ENCODE data around the gene PDE2A. TPM values are rescaled to one million over a fixed set of nuclear protein-coding genes. Genes with fewer than 3 reads are reported as not detected.
"Not testable (repeated sequence)": the region's sequence is repeated elsewhere in the genome, so short reads cannot be mapped to it uniquely, and the experiment has no call there.

Gene PDE2A
- total and polyA plus RNA-seq, 5 donors: 32.1 to 43.9 (median 37.1) TPM

DNA sequence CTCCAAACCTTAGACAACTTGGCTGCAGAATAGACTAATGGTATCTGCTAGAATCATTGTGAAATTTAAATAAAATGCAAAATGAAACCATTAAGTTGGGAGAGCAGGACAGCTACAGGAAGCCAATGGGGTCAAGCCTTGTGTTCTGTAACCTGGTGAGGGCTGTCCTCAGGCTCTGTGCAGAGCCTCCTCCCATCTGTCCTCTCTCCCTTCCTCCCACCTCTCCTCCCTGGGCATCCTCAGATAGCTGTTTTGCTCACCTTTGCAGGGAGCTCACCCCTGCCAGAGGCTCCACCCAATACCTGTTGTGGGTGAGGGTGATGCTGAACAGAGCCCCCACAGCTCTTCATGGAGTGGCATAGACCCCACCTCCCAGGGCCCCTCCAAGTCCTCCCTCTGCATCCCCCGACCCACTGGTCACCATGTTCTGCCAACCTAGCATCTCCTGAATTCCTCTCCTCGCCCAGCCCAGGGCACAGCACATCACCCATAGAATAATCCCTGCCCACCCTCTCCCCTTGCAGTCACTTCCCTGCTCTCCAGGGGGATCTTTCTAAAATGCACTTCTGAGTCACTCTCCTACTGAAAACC, 100.3 kb downstream of the PDE2A start:
- intact Hi-C loops (cut with DNase I): loop anchor here in 3 of 4 donors (5.0 to 10.0 kb wide), 2 partner anchors 89 to 92 kb away; no protein-coding TSS in a partner anchor
- ATAC-seq: no peak
- Histone ChIP-seq H3K4me1 (ENCODE audit: control insufficient read depth, insufficient read depth, low read length) (no peaks in the 10 kb centered on the region), H3K27ac (ENCODE audit: low read length) (no peak overlapping the region), H3K4me3 (ENCODE audit: low read length) (no peak overlapping the region), H3K27me3 (ENCODE audit: control insufficient read depth, insufficient read depth) (no peaks in the 10 kb centered on the region), H3K9me3 (ENCODE audit: control insufficient read depth, low read length) (no peaks in the 10 kb centered on the region)
- no peak for DNase-seq
- WGBS: 89% methylated on average over 2 of the region's 2 CpGs

DNA sequence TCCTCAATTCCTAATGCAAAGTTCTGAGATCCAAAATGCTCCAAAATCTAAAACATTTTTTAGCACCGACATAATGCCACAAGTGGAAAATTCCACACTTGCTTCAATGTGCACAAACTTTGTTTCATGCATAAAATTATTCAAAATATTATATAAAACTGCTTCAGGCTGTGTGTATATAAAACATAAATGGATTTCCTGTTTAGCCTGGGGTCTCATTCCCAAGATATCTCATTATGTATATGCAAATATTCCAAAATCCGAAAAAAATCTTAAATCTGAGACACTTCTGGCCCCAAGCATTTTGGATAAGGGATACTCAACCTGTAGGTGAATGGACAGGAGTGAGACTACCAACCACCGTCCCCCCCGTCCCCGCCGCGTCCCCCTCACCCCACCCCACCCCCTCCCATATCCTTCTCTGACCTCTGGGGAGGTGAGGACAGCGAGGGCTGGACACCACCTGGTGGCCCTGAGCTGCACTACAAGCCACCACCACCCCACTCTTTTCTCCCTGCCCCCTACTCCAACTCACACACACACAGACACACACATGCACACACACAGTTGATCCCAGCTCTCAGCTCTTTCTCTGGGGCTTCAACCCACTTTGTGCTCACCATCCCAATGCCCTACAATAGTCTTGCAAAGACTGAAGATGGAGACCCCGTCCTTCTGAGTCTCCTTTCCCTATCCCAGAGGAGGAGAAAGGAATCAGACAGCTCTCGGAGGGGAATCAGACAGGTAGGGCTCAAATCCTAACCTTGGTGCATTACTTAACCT, 101.0 kb downstream of the PDE2A start:
- intact Hi-C loops (cut with DNase I): loop anchor here in 3 of 4 donors (5.0 to 10.0 kb wide), 2 partner anchors 88 to 91 kb away; no protein-coding TSS in a partner anchor
- no peaks in the 10 kb centered on the region for H3K4me1 ChIP-seq (ENCODE audit: control insufficient read depth, insufficient read depth, low read length)
- H3K9me3 ChIP-seq (ENCODE audit: control insufficient read depth, low read length): no peaks in the 10 kb centered on the region
- H3K27me3 ChIP-seq (ENCODE audit: control insufficient read depth, insufficient read depth): no peaks in the 10 kb centered on the region
- ATAC-seq (peak; percentile 36 to 73), DNase-seq (peak in 2 of 3 donors; percentile 31 to 71)
- H3K27ac ChIP-seq (ENCODE audit: low read length): no peak overlapping the region
- WGBS: 28% methylated on average over 10 of the region's 10 CpGs
- no peak overlapping the region for H3K4me3 ChIP-seq (ENCODE audit: low read length)

DNA sequence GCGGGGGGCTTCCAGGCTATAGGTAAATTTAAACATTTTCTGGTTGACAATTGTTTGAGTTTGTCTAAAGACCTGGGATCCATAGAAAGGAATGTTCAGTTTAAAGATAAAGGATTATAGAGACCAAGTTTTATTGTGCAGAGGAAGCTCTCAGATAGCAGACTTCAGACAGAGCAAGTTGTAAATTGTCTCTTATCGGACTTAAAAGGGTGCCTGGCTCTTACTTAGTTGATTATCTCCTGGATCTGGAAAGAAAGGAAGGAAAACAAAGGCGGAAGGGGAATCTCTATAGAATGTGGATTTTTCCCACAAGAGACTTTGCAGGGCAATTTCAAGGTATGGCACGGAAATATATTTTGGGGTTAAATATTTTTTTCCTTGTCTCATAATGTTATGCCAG, 101.7 kb downstream of the PDE2A start:
- H3K27ac ChIP-seq (ENCODE audit: low read length); DNase-seq; H3K4me1 ChIP-seq (ENCODE audit: control insufficient read depth, insufficient read depth, low read length); H3K27me3 ChIP-seq (ENCODE audit: control insufficient read depth, insufficient read depth); ATAC-seq; H3K9me3 ChIP-seq (ENCODE audit: control insufficient read depth, low read length); H3K4me3 ChIP-seq (ENCODE audit: low read length): not testable (repeated sequence)
- intact Hi-C loops (cut with DNase I): loop anchor here in 3 of 4 donors (5.0 to 10.0 kb wide), 2 partner anchors 88 to 90 kb away; no protein-coding TSS in a partner anchor
- 60% methylated on average over 4 of the region's 4 CpGs for WGBS

DNA sequence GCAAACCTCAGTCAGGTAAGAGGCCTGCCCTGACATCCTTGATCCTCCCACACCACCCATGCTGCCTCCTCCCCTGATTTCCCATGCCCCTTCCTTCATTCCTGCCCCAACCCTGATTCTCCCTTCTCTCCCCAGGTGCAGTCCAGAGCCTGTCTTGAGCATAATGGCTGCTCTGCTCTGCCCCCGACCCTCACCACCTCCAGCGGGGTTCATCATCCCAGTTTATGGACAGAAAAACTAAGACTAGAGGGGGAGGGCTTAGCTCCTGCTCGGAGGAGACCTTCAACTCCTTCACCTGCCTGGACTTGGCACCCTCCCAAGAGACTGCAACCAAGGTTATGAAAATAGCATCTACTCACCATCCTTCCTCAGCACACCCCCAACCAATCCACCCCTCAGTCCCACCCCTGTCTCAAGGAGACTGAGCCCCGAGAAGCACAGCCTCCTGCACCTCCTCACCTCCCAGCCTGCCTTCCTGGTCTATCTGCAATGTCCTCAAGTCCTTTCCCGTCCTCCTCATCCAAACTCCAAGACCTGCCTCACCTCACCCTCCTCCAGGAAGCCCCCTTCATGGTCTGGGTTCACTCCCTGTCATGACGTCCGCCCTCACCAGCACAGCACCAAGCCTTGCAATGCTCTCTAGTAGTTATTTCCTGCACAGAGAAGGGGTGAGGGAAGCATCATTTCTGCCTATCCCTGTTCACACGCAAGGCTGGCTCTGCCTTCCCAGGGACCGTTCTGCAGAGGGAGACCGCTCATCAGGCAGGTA, 103.1 kb downstream of the PDE2A start:
- Histone ChIP-seq H3K9me3 (ENCODE audit: control insufficient read depth, low read length) (no peaks in the 10 kb centered on the region), H3K4me3 (ENCODE audit: low read length) (no peak overlapping the region), H3K27ac (ENCODE audit: low read length) (no peak overlapping the region), H3K4me1 (ENCODE audit: control insufficient read depth, insufficient read depth, low read length) (no peaks in the 10 kb centered on the region), H3K27me3 (ENCODE audit: control insufficient read depth, insufficient read depth) (no peaks in the 10 kb centered on the region)
- ATAC-seq (peak in 1 of 2 donors; percentile 9), DNase-seq (no peak)
- intact Hi-C loops (cut with DNase I): loop anchor here in 3 of 4 donors (5.0 to 10.0 kb wide), 2 partner anchors 86 to 89 kb away; no protein-coding TSS in a partner anchor
- 81% methylated on average over 10 of the region's 10 CpGs for WGBS

DNA sequence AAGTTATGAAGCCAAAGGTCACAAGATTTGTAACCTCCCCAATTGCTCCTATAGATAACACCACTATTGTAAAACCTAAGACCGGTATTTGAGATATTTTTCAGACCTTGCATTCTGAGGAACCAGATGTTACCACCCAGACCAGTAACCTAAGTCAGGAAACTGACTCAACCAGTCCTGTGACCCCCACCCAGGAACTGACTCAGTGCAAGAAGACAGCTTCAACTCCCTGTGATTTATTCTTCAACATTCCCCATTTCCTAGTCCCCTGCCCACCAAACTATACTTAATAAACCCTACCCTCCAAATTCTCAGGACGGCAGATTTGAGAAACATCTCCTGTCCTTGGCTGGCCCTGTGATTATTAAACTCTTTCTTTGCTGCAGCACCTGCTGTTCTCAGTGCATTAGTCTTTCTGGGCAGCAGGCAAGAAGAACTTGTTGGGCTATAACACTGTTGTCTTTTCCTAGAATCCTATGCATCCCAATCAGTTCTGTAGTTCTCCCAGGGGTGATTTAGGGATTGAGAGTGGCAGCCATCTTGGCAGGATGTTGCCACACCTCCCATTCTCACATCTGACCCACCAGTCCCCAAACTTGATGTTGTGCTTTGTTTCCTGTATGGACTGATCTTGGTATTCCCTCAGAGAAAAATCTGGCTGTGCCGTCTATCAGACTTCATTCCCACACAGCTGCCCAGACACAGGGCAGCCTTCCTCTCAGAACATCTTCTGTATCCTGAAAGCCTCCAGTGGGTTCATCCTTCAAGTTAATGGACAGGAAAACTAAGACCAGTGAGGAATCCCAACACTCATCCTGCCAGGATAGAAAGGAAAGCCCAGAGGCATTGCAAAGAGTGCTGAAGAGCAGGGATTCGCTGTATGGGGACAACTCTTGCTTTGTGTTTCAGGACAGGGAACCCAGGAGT, 104.0 kb downstream of the PDE2A start:
- DNase-seq (no peak), ATAC-seq (peak in 1 of 2 donors; percentile 38)
- intact Hi-C loops (cut with DNase I): loop anchor here in 3 of 4 donors (5.0 to 10.0 kb wide), 2 partner anchors 85 to 88 kb away; no protein-coding TSS in a partner anchor
- no peak overlapping the region for H3K4me3 ChIP-seq (ENCODE audit: low read length)
- no peaks in the 10 kb centered on the region for H3K4me1 ChIP-seq (ENCODE audit: control insufficient read depth, insufficient read depth, low read length)
- H3K9me3 ChIP-seq (ENCODE audit: control insufficient read depth, low read length): no peaks in the 10 kb centered on the region
- H3K27me3 ChIP-seq (ENCODE audit: control insufficient read depth, insufficient read depth): no peaks in the 10 kb centered on the region
- WGBS: 40% methylated on average over 4 of the region's 4 CpGs
- no peak overlapping the region for H3K27ac ChIP-seq (ENCODE audit: low read length)

DNA sequence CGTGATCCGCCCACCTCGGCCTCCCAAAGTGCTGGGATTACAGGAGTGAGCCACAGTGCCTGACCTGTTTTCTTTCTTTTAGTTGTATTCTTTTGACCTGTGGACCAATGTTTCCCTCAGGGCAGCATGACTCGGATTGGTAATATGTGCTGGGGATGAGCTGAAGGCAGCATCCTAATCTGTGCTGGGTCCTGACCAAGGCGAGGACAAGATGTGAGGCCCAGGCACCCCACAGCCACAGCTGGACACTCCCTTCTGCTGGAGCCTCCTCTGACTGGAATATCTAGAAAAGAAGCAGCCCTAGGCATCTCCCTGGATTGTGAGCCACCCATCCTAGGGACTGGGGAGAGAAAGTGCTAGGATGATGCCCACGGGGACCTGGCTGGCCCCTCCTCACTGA, 105.4 kb downstream of the PDE2A start:
- Histone ChIP-seq H3K27me3 (ENCODE audit: control insufficient read depth, insufficient read depth) (no peaks in the 10 kb centered on the region), H3K9me3 (ENCODE audit: control insufficient read depth, low read length) (no peaks in the 10 kb centered on the region), H3K27ac (ENCODE audit: low read length) (no peak overlapping the region), H3K4me3 (ENCODE audit: low read length) (no peak overlapping the region), H3K4me1 (ENCODE audit: control insufficient read depth, insufficient read depth, low read length) (no peaks in the 10 kb centered on the region)
- no peak for DNase-seq
- 90% methylated on average over 6 of the region's 6 CpGs for WGBS
- no peak for ATAC-seq
- intact Hi-C loops (cut with DNase I): no loop called here

DNA sequence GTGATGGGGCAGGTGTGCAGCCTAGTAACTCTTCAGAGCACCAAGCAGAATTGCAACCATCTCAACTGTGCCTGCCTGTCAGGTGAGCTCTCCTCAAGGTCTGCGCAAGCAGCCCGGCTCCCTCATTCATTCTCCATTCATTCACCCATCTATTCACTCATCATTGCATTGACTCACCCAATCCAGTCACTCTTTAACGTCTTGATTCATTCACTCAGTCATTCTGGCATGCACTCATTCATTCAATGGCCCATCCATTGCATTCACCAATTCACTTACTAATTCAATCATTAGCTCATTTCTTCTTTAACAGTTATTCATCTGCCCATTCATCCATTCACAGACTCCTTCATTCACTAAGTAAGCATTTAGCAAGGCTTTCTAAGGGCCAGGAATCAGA, 111.8 kb downstream of the PDE2A start:
- no peaks in the 10 kb centered on the region for H3K27me3 ChIP-seq (ENCODE audit: control insufficient read depth, insufficient read depth)
- 89% methylated on average over 3 of the region's 3 CpGs for WGBS
- no peaks in the 10 kb centered on the region for H3K4me1 ChIP-seq (ENCODE audit: control insufficient read depth, insufficient read depth, low read length)
- DNase-seq (no peak), ATAC-seq (no peak)
- H3K9me3 ChIP-seq (ENCODE audit: control insufficient read depth, low read length): no peaks in the 10 kb centered on the region
- no peak overlapping the region for H3K4me3 ChIP-seq (ENCODE audit: low read length)
- intact Hi-C loops (cut with DNase I): no loop called here
- H3K27ac ChIP-seq (ENCODE audit: low read length): no peak overlapping the region

DNA sequence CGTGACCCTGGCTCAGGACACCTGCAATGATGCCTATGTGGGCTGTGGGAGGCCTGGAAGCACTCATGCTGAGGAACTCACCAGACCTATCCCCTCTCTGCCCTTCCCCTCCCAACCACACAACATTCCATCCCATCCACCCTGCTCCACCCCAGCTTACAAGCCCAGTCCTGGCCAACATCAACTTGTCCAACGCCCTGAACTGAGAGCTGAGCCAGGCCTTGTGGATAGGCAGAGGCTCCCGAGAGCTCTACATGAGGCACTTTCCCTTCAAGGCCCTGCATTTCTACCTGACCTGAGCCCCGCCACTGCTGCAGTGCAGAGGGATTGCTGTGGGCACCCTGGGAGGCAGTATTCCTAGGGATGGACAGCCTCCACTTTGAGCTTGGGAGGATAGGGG, 112.4 kb downstream of the PDE2A start:
- WGBS: 77% methylated on average over 4 of the region's 4 CpGs
- H3K27ac ChIP-seq (ENCODE audit: low read length): no peak overlapping the region
- H3K4me3 ChIP-seq (ENCODE audit: low read length): no peak overlapping the region
- no peak for DNase-seq
- no peaks in the 10 kb centered on the region for H3K9me3 ChIP-seq (ENCODE audit: control insufficient read depth, low read length)
- no peaks in the 10 kb centered on the region for H3K27me3 ChIP-seq (ENCODE audit: control insufficient read depth, insufficient read depth)
- H3K4me1 ChIP-seq (ENCODE audit: control insufficient read depth, insufficient read depth, low read length): no peaks in the 10 kb centered on the region
- ATAC-seq: peak; percentile 56 to 91
- intact Hi-C loops (cut with DNase I): no loop called here

DNA sequence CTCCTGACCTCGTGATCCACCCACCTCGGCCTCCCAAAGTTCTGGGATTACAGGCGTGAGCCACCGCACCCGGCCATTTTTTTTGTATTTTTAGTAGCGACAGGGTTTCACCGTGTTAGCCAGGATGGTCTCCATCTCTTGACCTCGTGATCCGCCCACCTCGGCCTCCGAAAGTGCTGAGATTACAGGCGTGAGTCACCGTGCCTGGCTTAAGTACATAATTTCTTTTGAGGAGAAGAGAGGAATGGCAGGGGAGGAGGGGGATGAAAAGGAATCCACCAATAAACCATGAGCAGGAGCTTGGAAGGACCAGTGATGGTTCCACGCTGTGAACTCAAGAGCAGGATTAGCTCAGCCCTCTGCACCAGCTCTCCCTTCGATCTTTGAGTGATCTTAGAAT, 113.4 kb downstream of the PDE2A start:
- H3K27ac ChIP-seq (ENCODE audit: low read length); intact Hi-C loops (cut with DNase I); H3K27me3 ChIP-seq (ENCODE audit: control insufficient read depth, insufficient read depth); ATAC-seq; DNase-seq; H3K4me3 ChIP-seq (ENCODE audit: low read length); H3K9me3 ChIP-seq (ENCODE audit: control insufficient read depth, low read length); H3K4me1 ChIP-seq (ENCODE audit: control insufficient read depth, insufficient read depth, low read length): not testable (repeated sequence)
- WGBS: 85% methylated on average over 15 of the region's 15 CpGs

DNA sequence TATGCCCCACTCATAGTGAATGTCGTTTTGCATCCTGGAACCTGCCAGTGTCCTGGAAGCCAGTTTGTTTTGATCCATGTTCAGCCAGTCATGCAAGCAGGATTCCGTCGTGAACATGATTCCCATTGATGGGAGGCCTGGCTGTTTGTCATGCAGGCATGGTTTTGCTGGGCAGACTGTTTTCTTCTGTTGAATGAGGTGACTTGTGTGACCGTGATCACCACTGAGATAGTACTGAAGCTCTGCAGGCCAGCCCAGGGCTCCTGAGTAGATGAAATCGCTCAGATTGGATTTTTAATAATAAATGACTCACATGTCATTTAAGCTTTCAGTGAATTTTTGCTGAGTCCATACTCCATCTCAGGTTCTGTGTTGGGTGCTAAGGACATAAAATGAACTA, 117.8 kb downstream of the PDE2A start:
- H3K27me3 ChIP-seq (ENCODE audit: control insufficient read depth, insufficient read depth): no peaks in the 10 kb centered on the region
- no peaks in the 10 kb centered on the region for H3K9me3 ChIP-seq (ENCODE audit: control insufficient read depth, low read length)
- intact Hi-C loops (cut with DNase I): no loop called here
- no peak overlapping the region for H3K27ac ChIP-seq (ENCODE audit: low read length)
- WGBS: 77% methylated on average over 5 of the region's 5 CpGs
- ATAC-seq: no peak
- H3K4me1 ChIP-seq (ENCODE audit: control insufficient read depth, insufficient read depth, low read length): no peaks in the 10 kb centered on the region
- H3K4me3 ChIP-seq (ENCODE audit: low read length): no peak overlapping the region
- no peak for DNase-seq
